OCI-LY1 (cell line): ENCODE measurements around the gene ABCC3.

Source experiments
- H2AFZ ChIP-seq: fragments of 200-600 bp; sonication (generic), shearing (Covaris generic); 2 replicates; pipeline ENCODE4 v1.6.0; 2014; ENCODE audit warnings: antibody characterized with exemption, mild to moderate bottlenecking, low read length
- H3F3A ChIP-seq: fragments of 200-600 bp; sonication (generic), shearing (Covaris generic); 2 replicates; pipeline ENCODE4 v1.6.0; 2014; ENCODE audit warnings: mild to moderate bottlenecking, antibody characterized with exemption, low read length, moderate library complexity; ENCODE audit not compliant: insufficient read depth
- H3K27ac ChIP-seq: fragments of 200-600 bp; sonication (generic); 2 replicates; pipeline ENCODE4 v1.5.1; 2014; ENCODE audit warnings: low read length, mixed run types, mild to moderate bottlenecking, low read depth; ENCODE audit not compliant: poor library complexity, severe bottlenecking
- H3K27me3 ChIP-seq: fragments of 200-600 bp; sonication (generic); 2 replicates; pipeline ENCODE4 v1.6.0; 2014; ENCODE audit warnings: antibody characterized with exemption, mild to moderate bottlenecking, low read length, moderate library complexity; ENCODE audit not compliant: insufficient read depth
- H3K36me3 ChIP-seq: fragments of 200-600 bp; sonication (generic); 2 replicates; pipeline ENCODE4 v1.6.1; 2014; ENCODE audit warnings: mild to moderate bottlenecking, antibody characterized with exemption, low read length, moderate library complexity, mixed read lengths; ENCODE audit not compliant: insufficient read depth
- H3K4me1 ChIP-seq: fragments of 200-600 bp; sonication (generic); 2 replicates; pipeline ENCODE4 v1.5.1; 2014; ENCODE audit warnings: mild to moderate bottlenecking, low read length, moderate library complexity; ENCODE audit not compliant: insufficient read depth, severe bottlenecking
- H3K4me2 ChIP-seq: fragments of 200-600 bp; sonication (generic), shearing (Covaris generic); 2 replicates; pipeline ENCODE4 v1.6.1; 2014; ENCODE audit warnings: low read length
- H3K4me3 ChIP-seq: fragments of 200-600 bp; sonication (generic); 2 replicates; pipeline ENCODE4 v1.5.1; 2014; ENCODE audit warnings: low read length, low read depth, mild to moderate bottlenecking, mixed read lengths; ENCODE audit not compliant: poor library complexity, severe bottlenecking
- H3K79me2 ChIP-seq: fragments of 200-600 bp; shearing (Covaris generic); 2 replicates; pipeline ENCODE4 v1.6.1; 2016; ENCODE audit warnings: mixed run types, low read length, mixed read lengths; ENCODE audit not compliant: insufficient read depth
- H3K9ac ChIP-seq: fragments of 200-600 bp; sonication (generic), shearing (Covaris generic); 2 replicates; pipeline ENCODE4 v1.6.1; 2014; ENCODE audit warnings: mild to moderate bottlenecking, low read length, mixed read lengths
- H3K9me2 ChIP-seq: fragments of 200-600 bp; sonication (generic), shearing (Covaris generic); 2 replicates; pipeline ENCODE4 v1.6.1; 2014; ENCODE audit warnings: low read depth, mild to moderate bottlenecking, low read length, mixed read lengths
- H3K9me3 ChIP-seq: fragments of 200-600 bp; shearing (Covaris generic); 2 replicates; pipeline ENCODE4 v1.6.1; 2014; ENCODE audit warnings: low read length, mixed read lengths
- H4K20me1 ChIP-seq: fragments of 200-600 bp; sonication (generic), shearing (Covaris generic); 2 replicates; pipeline ENCODE4 v1.6.0; 2016; ENCODE audit warnings: mild to moderate bottlenecking, low read length; ENCODE audit not compliant: insufficient read depth
- EZH2 ChIP-seq: fragments of 200-600 bp; sonication (generic), shearing (Covaris generic); IDR thresholded peaks from 2 replicates; pipeline ENCODE4 v1.8.0; 2017; ENCODE audit warnings: borderline replicate concordance, mixed run types, mild to moderate bottlenecking, antibody characterized with exemption, low read length, moderate library complexity, mixed read lengths
- TF ChIP-seq, protein P1 (sequence below): fragments of 200-600 bp; sonication (generic), shearing (Covaris generic); IDR thresholded peaks from 2 replicates; pipeline ENCODE4 v1.5.1; 2017; ENCODE audit warnings: mild to moderate bottlenecking, antibody characterized with exemption, low read length, moderate library complexity, mixed read lengths

ABCC3 gene

DNA sequence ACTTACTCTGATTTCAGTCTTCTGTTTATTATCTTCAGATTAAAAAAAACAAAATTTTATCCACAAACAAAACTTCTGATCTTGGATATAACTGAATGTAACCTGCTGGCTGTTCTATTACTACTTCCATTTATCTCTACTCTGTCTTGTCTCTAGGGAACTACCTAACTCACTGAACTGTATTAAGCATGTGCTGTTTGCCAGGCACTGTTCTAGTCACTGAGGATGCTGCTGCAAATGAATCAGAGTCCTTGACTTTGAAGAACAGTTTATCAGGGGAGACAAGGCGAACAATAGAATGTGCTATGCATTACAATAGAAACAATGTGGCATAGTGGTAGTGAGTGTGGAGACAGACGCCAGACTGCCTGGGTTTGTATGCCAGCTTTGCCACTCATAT lies 75.3 kb downstream of the ABCC3 start:
- H2AFZ ChIP-seq, result no peak overlapping the region
- H3K27ac ChIP-seq, result no peak overlapping the region
- no peaks in the 10 kb centered on the region for H3F3A ChIP-seq
- H3K4me1 ChIP-seq, result peaks cover 25% of the 10 kb centered on the region
- no peaks in the 10 kb centered on the region for H3K9me3 ChIP-seq
- no peak for TF ChIP-seq EZH2
- TF ChIP-seq, protein P1, sequence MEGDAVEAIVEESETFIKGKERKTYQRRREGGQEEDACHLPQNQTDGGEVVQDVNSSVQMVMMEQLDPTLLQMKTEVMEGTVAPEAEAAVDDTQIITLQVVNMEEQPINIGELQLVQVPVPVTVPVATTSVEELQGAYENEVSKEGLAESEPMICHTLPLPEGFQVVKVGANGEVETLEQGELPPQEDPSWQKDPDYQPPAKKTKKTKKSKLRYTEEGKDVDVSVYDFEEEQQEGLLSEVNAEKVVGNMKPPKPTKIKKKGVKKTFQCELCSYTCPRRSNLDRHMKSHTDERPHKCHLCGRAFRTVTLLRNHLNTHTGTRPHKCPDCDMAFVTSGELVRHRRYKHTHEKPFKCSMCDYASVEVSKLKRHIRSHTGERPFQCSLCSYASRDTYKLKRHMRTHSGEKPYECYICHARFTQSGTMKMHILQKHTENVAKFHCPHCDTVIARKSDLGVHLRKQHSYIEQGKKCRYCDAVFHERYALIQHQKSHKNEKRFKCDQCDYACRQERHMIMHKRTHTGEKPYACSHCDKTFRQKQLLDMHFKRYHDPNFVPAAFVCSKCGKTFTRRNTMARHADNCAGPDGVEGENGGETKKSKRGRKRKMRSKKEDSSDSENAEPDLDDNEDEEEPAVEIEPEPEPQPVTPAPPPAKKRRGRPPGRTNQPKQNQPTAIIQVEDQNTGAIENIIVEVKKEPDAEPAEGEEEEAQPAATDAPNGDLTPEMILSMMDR, result no peak
- no peaks in the 10 kb centered on the region for H4K20me1 ChIP-seq
- H3K9ac ChIP-seq, result no peak overlapping the region
- no peak overlapping the region for H3K4me2 ChIP-seq
- H3K9me2 ChIP-seq, result no peaks in the 10 kb centered on the region
- H3K79me2 ChIP-seq, result peaks cover 18% of the 10 kb centered on the region
- H3K36me3 ChIP-seq, result 0 out of 2 replicates have a peak, but pooled peaks cover 8% of the 10 kb centered on the region
- no peaks in the 10 kb centered on the region for H3K27me3 ChIP-seq
- H3K4me3 ChIP-seq, result no peak overlapping the region

DNA sequence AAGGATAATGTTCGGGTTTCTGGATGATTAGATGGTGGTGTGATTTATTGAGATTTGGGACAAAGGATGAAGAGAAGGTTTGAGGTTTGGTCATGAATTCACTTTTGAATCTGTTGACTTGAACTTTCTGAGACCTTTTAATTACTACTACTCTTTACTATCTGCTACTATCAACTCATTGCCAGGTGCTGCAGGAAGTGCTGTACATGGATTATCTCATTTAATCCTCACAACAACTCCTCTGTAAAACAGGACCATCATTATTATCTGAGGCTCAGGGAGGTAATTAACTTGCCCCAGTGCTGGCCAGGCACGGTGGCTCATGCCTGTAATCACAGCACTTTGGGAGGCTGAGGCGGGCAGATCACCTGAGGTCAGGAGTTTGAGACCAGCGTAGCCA lies 76.0 kb downstream of the ABCC3 start:
- peaks cover 18% of the 10 kb centered on the region for H3K79me2 ChIP-seq
- H3K9ac ChIP-seq, result no peak overlapping the region
- H3F3A ChIP-seq, result no peaks in the 10 kb centered on the region
- H3K4me1 ChIP-seq, result peaks cover 25% of the 10 kb centered on the region
- H3K27me3 ChIP-seq, result no peaks in the 10 kb centered on the region
- TF ChIP-seq EZH2, result no peak
- TF ChIP-seq, protein P1, result no peak
- H4K20me1 ChIP-seq, result no peaks in the 10 kb centered on the region
- no peaks in the 10 kb centered on the region for H3K9me2 ChIP-seq
- no peak overlapping the region for H3K4me3 ChIP-seq
- H3K4me2 ChIP-seq, result no peak overlapping the region
- H3K27ac ChIP-seq, result no peak overlapping the region
- no peak overlapping the region for H2AFZ ChIP-seq
- 0 out of 2 replicates have a peak, but pooled peaks cover 2% of the 10 kb centered on the region for H3K36me3 ChIP-seq
- H3K9me3 ChIP-seq, result no peaks in the 10 kb centered on the region

DNA sequence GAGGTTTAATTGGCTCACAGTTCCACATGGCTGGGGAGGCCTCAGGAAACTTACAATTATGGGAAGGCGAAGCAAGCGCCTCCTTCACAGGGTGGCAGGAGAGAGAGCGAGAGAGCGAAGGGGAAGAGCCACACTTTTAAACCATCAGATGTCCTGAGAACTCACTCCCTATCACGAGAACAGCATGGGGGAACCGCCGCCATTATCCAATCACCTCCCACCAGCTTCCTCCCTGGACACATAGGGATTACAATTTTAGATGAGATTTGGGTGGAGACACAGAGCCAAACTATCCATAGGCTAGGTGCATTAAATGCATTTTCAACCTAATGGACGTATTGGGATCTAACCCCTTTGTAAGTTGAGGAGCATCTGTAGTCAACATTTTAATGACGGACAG lies 78.0 kb downstream of the ABCC3 start:
- no peak overlapping the region for H3K4me2 ChIP-seq
- no peaks in the 10 kb centered on the region for H3K36me3 ChIP-seq
- H3K9me3 ChIP-seq, result no peaks in the 10 kb centered on the region
- no peak for TF ChIP-seq EZH2
- TF ChIP-seq, protein P1, result no peak
- no peaks in the 10 kb centered on the region for H3K9me2 ChIP-seq
- peaks cover 15% of the 10 kb centered on the region for H3K4me1 ChIP-seq
- H4K20me1 ChIP-seq, result no peaks in the 10 kb centered on the region
- H2AFZ ChIP-seq, result no peak overlapping the region
- no peaks in the 10 kb centered on the region for H3K27me3 ChIP-seq
- H3K27ac ChIP-seq, result no peak overlapping the region
- H3K79me2 ChIP-seq, result peaks cover 5% of the 10 kb centered on the region; the same call in 1 of the 2 replicates
- no peak overlapping the region for H3K9ac ChIP-seq
- H3K4me3 ChIP-seq, result no peak overlapping the region
- H3F3A ChIP-seq, result no peaks in the 10 kb centered on the region
